MM.1S (cell line): ENCODE results near the gene ACBD6.

Experiments used
- CTCF ChIP-seq: fragments of 300-600 bp; sonication (generic); IDR thresholded peaks from 2 replicates; pipeline ENCODE4 v1.5.1; 2016; ENCODE audit warnings: antibody characterized with exemption, low read length, mixed read lengths
- EZH2 ChIP-seq: fragments of 300-600 bp; sonication (generic); optimal IDR thresholded peaks from 2 replicates; pipeline ENCODE3; 2017; ENCODE audit warnings: low read depth, mild to moderate bottlenecking, antibody characterized with exemption, low read length, mixed read lengths

- TF ChIP-seq CTCF (no peak), EZH2 (no peak)
Observed at GRCh38 chr1:180366371-180367068, 135.9 kb downstream of the ACBD6 start.
